CD14-positive monocyte (primary cell): Measurements from ENCODE around the gene YIF1B. TPM values are rescaled to one million over a fixed set of nuclear protein-coding genes. Genes with fewer than 3 reads are reported as not detected.

Source experiments
- DNase-seq, 3 donors: peaks; one replicate each; pipeline ENCODE4 v3.0.0-alpha.2; 2011 to 2022
- H2AFZ ChIP-seq: 2 replicates; pipeline ENCODE4 v1.6.0; 2012; ENCODE audit warnings: mild to moderate bottlenecking, low read depth, low read length, inconsistent platforms; ENCODE audit not compliant: insufficient read depth, poor library complexity, severe bottlenecking
- H3K27ac ChIP-seq, 2 donors: 1 replicate in 1 of 2; 2 replicates in 1 of 2; pipeline ENCODE4 v1.5.1; 2012 to 2013; ENCODE audit warnings: low read length in 2 of 2, control low read depth in 1 of 2, inconsistent platforms in 1 of 2, low read depth in 1 of 2, mild to moderate bottlenecking in 1 of 2
- H3K27me3 ChIP-seq, 2 donors: one replicate each; pipeline versions ENCODE4 v1.6.0 to v1.6.1; 2011 to 2013; ENCODE audit warnings: low read length in 2 of 2; ENCODE audit not compliant: control insufficient read depth in 2 of 2, insufficient read depth in 2 of 2
- H3K36me3 ChIP-seq, 2 donors: replicated peaks in 1 of 2; 1 replicate in 1 of 2; 2 replicates in 1 of 2; pipeline versions ENCODE4 v1.5.1 to v1.6.1; 2012 to 2013; ENCODE audit warnings: low read length in 2 of 2, control low read depth in 1 of 2, inconsistent platforms in 1 of 2, mild to moderate bottlenecking in 1 of 2; ENCODE audit not compliant: insufficient read depth in 2 of 2, control insufficient read depth in 1 of 2
- H3K4me1 ChIP-seq, 2 donors: 1 replicate in 1 of 2; 2 replicates in 1 of 2; pipeline versions ENCODE4 v1.5.1 to v1.6.1; 2012 to 2013; ENCODE audit warnings: low read length in 2 of 2, control low read depth in 1 of 2, inconsistent platforms in 1 of 2, mild to moderate bottlenecking in 1 of 2, moderate library complexity in 1 of 2; ENCODE audit not compliant: insufficient read depth in 2 of 2, control insufficient read depth in 1 of 2
- H3K4me2 ChIP-seq: replicated peaks from 2 replicates; pipeline ENCODE3; 2012; ENCODE audit warnings: low read length, moderate library complexity, mild to moderate bottlenecking; ENCODE audit not compliant: poor library complexity, severe bottlenecking; ENCODE audit errors: extremely low read depth
- H3K4me3 ChIP-seq, 3 experiments: fragments of 200-600 bp in 1 of 3; sonication (generic) in 1 of 3; replicated peaks in 1 of 3; 1 replicate in 2 of 3; 2 replicates in 1 of 3; pipeline ENCODE4 v1.5.1; 2011 to 2013; ENCODE audit warnings: low read length in 3 of 3, mild to moderate bottlenecking in 3 of 3, control low read depth in 2 of 3, low read depth in 2 of 3, inconsistent platforms in 1 of 3, moderate library complexity in 1 of 3
- H3K79me2 ChIP-seq: 2 replicates; pipeline ENCODE4 v1.6.0; 2012; ENCODE audit warnings: mild to moderate bottlenecking, control low read depth, inconsistent platforms, low read length, moderate library complexity; ENCODE audit not compliant: insufficient read depth
- H3K9ac ChIP-seq: 2 replicates; pipeline ENCODE4 v1.6.0; 2017; ENCODE audit warnings: low read length, mild to moderate bottlenecking; ENCODE audit not compliant: insufficient read depth, poor library complexity, severe bottlenecking
- H3K9me3 ChIP-seq, 2 donors: replicated peaks in 1 of 2; 1 replicate in 1 of 2; 2 replicates in 1 of 2; pipeline versions ENCODE4 v1.5.1 to v1.6.1; 2012 to 2013; ENCODE audit warnings: low read length in 2 of 2, control low read depth in 1 of 2; ENCODE audit not compliant: control insufficient read depth in 1 of 2, insufficient read depth in 1 of 2
- H4K20me1 ChIP-seq: 2 replicates; pipeline ENCODE4 v1.6.0; 2012; ENCODE audit warnings: mild to moderate bottlenecking, low read length, control low read depth, moderate library complexity; ENCODE audit not compliant: insufficient read depth
- H3K27ac Mint-ChIP-seq, 7 donors: one replicate each; pipeline ENCODE4 v1.8.0; 2020; ENCODE audit warnings: mild to moderate bottlenecking in 7 of 7, mixed read lengths in 7 of 7, moderate library complexity in 6 of 7, inconsistent platforms in 2 of 7
- H3K27me3 Mint-ChIP-seq, 3 donors: one replicate each; pipeline ENCODE4 v1.8.0; 2021 to 2022; ENCODE audit warnings: low read depth in 3 of 3, mild to moderate bottlenecking in 3 of 3, mixed read lengths in 3 of 3, moderate library complexity in 3 of 3, inconsistent platforms in 1 of 3
- H3K36me3 Mint-ChIP-seq, 2 donors: one replicate each; pipeline ENCODE4 v1.8.0; 2020; ENCODE audit warnings: mixed read lengths in 2 of 2, inconsistent platforms in 1 of 2, mild to moderate bottlenecking in 1 of 2
- H3K4me1 Mint-ChIP-seq: one replicate; pipeline ENCODE4 v1.8.0; 2020; ENCODE audit warnings: mild to moderate bottlenecking, mixed read lengths
- H3K4me3 Mint-ChIP-seq, 2 donors: one replicate each; pipeline ENCODE4 v1.8.0; 2020; ENCODE audit warnings: mild to moderate bottlenecking in 2 of 2, mixed read lengths in 2 of 2, moderate library complexity in 1 of 2
- H3K9me3 Mint-ChIP-seq, 7 donors: one replicate each; pipeline ENCODE4 v1.8.0; 2020 to 2022; ENCODE audit warnings: mixed read lengths in 7 of 7, mild to moderate bottlenecking in 6 of 7, moderate library complexity in 6 of 7, inconsistent platforms in 2 of 7
- CTCF ChIP-seq: fragments of 200-600 bp; IDR thresholded peaks from one replicate; pipeline ENCODE4 v1.8.0; 2022; ENCODE audit warnings: antibody characterized with exemption, mild to moderate bottlenecking
- WGBS: methylation state at CpG from one replicate; pipeline ENCODE4 v1.1.5; 2013; ENCODE audit warnings: missing lambda C conversion rate; ENCODE audit not compliant: insufficient coverage; 5-methylcytosine and 5-hydroxymethylcytosine counted together
- intact Hi-C, 2 donors: fragments of 100-400 bp; cut with micrococcal nuclease; formaldehyde crosslinking; loops; one replicate each; pipeline versions ENCODE4 v1.15.0 to v1.15.1; 2023
- polyA plus RNA-seq, 3 donors: library from polyadenylated mRNA; depleted of rRNA in 1 of 3; unstranded in 2 of 3; stranded (reverse) in 1 of 3; fragments of 300-500 nt in 2 of 3; fragments of >200 nt in 1 of 3; fragmentation: Illumina TruSeq in 2 of 3; gene quantifications; 1 replicate in 2 of 3; 2 replicates in 1 of 3; pipeline ENCODE4 v1.2.3, GENCODE V29; 2012 to 2021

The YIF1B gene
- polyA plus RNA-seq, 3 donors: 79.4 to 90.5 (median 86.1) TPM

- H3K27ac ChIP-seq: no peak overlapping the region
- peaks cover 0 to 35% of the 10 kb centered on the region in 2 donors for H3K27me3 ChIP-seq
- TF ChIP-seq CTCF: no peak
- peak overlapping the region; percentile 45 to 88 (median 60) for H3K4me3 ChIP-seq
- 2% methylated on average over 64 of the region's 68 CpGs for WGBS
- H4K20me1 ChIP-seq: no peaks in the 10 kb centered on the region
- peak overlapping the region; percentile 46 for H3K9ac ChIP-seq
- Mint-ChIP-seq H3K4me1 (peaks cover 24% of the 10 kb centered on the region), H3K4me3 (peak overlapping the region; percentile 86 to 92), H3K27ac (peak overlapping the region in 5 of 7 donors; percentile 25 to 63 (median 50)), H3K9me3 (peaks cover 0 to 13% (median 7%) of the 10 kb centered on the region in 7 donors), H3K36me3 (peaks cover 0 to 3% of the 10 kb centered on the region in 2 donors), H3K27me3 (peaks cover 36 to 52% (median 43%) of the 10 kb centered on the region in 3 donors)
- H3K79me2 ChIP-seq: no peaks in the 10 kb centered on the region
- DNase-seq: peak; percentile 56 to 69 (median 67)
- H3K9me3 ChIP-seq: peaks cover 0 to 4% of the 10 kb centered on the region in 2 donors
- no peaks in the 10 kb centered on the region for H3K36me3 ChIP-seq
- H3K4me1 ChIP-seq: peaks cover 18 to 23% of the 10 kb centered on the region in 2 donors
- H2AFZ ChIP-seq: peak overlapping the region; percentile 93
- peak overlapping the region; percentile 90 for H3K4me2 ChIP-seq
- intact Hi-C loops: no loop called here
Observed at GRCh38 chr19:38362076-38362945, 46.6 kb upstream of the YIF1B start.

- no peak for TF ChIP-seq CTCF
- Mint-ChIP-seq H3K9me3 (peaks cover 0 to 13% (median 7%) of the 10 kb centered on the region in 7 donors), H3K36me3 (peaks cover 0 to 3% of the 10 kb centered on the region in 2 donors), H3K4me3 (peak overlapping the region; percentile 86 to 92), H3K4me1 (peaks cover 24% of the 10 kb centered on the region), H3K27ac (peak overlapping the region in 3 of 7 donors; percentile 43 to 71 (median 53)), H3K27me3 (peaks cover 36 to 55% (median 42%) of the 10 kb centered on the region in 3 donors)
- peaks cover 0 to 4% of the 10 kb centered on the region in 2 donors for H3K9me3 ChIP-seq
- H3K36me3 ChIP-seq: no peaks in the 10 kb centered on the region
- peak overlapping the region; percentile 90 for H3K4me2 ChIP-seq
- H3K79me2 ChIP-seq: no peaks in the 10 kb centered on the region
- peak; percentile 48 to 57 (median 51) for DNase-seq
- no peak overlapping the region for H3K27ac ChIP-seq
- H3K27me3 ChIP-seq: peaks cover 0 to 41% of the 10 kb centered on the region in 2 donors
- H4K20me1 ChIP-seq: no peaks in the 10 kb centered on the region
- WGBS: under 1% methylated on average over 33 of the region's 37 CpGs
- peak overlapping the region; percentile 56 for H3K9ac ChIP-seq
- H3K4me1 ChIP-seq: peaks cover 18 to 23% of the 10 kb centered on the region in 2 donors
- intact Hi-C loops: no loop called here
- peak overlapping the region; percentile 93 for H2AFZ ChIP-seq
- peak overlapping the region; percentile 45 to 88 (median 60) for H3K4me3 ChIP-seq
Observed at GRCh38 chr19:38361633-38362075, 45.9 kb upstream of the YIF1B start.
